ENCODE results near the gene DNAJB8.

DNA sequence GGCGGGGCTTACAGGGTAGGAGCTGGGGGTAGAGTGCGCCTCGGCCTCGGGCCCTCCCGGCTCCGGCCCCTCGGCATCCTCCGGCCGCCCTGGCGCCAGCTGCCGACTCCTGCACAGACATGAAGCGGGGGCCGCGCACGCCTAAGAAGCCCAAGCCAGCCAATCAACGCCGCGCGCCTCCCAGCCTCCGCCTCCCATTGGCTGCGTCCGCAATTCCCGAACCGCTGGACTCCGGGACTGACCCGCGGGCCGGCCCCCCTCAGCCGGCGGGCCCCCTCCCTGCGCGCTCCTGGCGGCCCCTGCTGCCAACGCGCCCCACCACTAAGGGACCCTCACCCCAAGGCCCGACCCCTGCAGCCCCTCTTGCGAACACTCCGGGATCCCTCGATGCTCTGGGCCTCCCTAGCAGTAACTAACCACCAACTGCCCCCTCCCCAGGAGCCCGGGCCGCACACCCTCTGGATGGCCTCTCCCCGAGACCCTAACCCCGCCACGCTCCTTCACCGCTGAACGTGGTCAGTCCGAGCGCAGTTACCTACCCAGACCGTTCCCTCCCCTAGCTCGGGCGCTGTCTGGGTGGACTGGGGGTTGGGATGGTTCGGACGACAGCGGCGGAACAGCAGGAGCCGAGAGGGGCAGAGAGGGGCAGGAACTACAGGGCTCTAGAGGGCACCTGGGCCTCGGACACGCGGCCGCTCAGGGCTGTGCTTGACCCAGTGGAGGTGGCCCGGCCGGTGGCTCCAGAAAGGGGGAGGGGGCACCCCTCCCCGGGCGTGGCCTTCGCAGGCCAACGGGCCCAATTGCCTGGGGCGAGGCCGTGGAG is 21.3 kb upstream of the DNAJB8 start:
- TF ChIP-seq U2AF1 (optimal IDR thresholded peaks at IDR 0.05; ENCODE audit: low read depth, low read length) (peak; percentile 39), RFX5 (IDR thresholded peaks at IDR 0.05; ENCODE audit: low read depth, low read length) (no peak), RCOR1 (IDR thresholded peaks at IDR 0.05; ENCODE audit: borderline replicate concordance in 1 of 2, low read depth in 2 of 2, low read length in 2 of 2) (peak in 1 of 2 experiments; percentile 3; a peak in 2 of 4 replicates), CHD2 (IDR thresholded peaks at IDR 0.05; ENCODE audit: low read depth, low read length) (peak; percentile 40; the same call in 1 of the 2 replicates), MAFK (IDR thresholded peaks at IDR 0.05; ENCODE audit: low read length) (no peak), ZNF253 (CRISPR knock-in tag; conservative IDR thresholded peaks at IDR 0.05) (no peak), ZNF695 (CRISPR knock-in tag; IDR thresholded peaks at IDR 0.05) (no peak), SPI1 (IDR thresholded peaks at IDR 0.05; ENCODE audit: borderline replicate concordance, low read depth, low read length) (no peak), DNMT1 (IDR thresholded peaks at IDR 0.05) (no peak; the same call in 1 of the 2 replicates), EZH2 (IDR thresholded peaks at IDR 0.05; ENCODE audit: borderline replicate concordance, low read depth, low read length) (no peak), ARNT (IDR thresholded peaks at IDR 0.05) (no peak)
- TF ChIP-seq, protein P1, sequence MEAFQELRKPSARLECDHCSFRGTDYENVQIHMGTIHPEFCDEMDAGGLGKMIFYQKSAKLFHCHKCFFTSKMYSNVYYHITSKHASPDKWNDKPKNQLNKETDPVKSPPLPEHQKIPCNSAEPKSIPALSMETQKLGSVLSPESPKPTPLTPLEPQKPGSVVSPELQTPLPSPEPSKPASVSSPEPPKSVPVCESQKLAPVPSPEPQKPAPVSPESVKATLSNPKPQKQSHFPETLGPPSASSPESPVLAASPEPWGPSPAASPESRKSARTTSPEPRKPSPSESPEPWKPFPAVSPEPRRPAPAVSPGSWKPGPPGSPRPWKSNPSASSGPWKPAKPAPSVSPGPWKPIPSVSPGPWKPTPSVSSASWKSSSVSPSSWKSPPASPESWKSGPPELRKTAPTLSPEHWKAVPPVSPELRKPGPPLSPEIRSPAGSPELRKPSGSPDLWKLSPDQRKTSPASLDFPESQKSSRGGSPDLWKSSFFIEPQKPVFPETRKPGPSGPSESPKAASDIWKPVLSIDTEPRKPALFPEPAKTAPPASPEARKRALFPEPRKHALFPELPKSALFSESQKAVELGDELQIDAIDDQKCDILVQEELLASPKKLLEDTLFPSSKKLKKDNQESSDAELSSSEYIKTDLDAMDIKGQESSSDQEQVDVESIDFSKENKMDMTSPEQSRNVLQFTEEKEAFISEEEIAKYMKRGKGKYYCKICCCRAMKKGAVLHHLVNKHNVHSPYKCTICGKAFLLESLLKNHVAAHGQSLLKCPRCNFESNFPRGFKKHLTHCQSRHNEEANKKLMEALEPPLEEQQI (IDR thresholded peaks at IDR 0.05): no peak

Data from K562 (cell line).